Muscle of arm (tissue), 12 donors: ENCODE data around the gene DDX31. TPM values are rescaled to one million over a fixed set of nuclear protein-coding genes. Genes with fewer than 3 reads are reported as not detected.

Experiments used
- DNase-seq: peaks from one replicate; pipeline ENCODE4 v3.0.0-alpha.2; 2013
- polyA plus RNA-seq, 12 donors: library from polyadenylated mRNA; unstranded; fragments of 120-200 nt; gene quantifications; one replicate each; pipeline ENCODE4 v1.2.1, GENCODE V29; 2013; ENCODE audit not compliant: insufficient read length in 12 of 12

DDX31 gene
- polyA plus RNA-seq, 12 donors = 5.4 to 11.5 (median 9.7) TPM; not detected in 1

- DNase-seq = no peak
These were observed 8.2 kb upstream of the DDX31 start for GRCh38 chr9:132677976-132678375.

DNA sequence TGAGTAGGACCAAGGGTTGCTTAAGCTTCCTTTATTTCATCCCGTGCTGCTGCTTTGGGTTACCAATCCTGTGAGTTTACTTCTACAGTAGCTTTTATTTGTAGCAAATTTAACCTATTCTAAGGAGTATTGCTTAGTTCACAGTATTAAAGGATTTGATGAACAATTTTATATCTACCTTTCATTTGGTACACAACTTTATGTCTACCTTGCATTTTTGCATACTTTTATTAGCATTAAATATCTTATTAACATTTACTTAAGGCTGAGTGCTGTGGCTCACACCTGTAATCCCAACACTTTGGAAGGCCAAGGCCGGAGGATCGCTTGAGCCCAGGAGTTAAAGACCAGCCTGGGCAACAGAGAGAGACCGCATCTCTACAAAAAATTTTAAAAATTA, 4.7 kb upstream of the DDX31 start:
- DNase-seq = no peak

GRCh38 chr9:132673355-132673754, 3.6 kb upstream of the DDX31 start:
- DNase-seq = no peak

GRCh38 chr9:132672413-132672690, 2.6 kb upstream of the DDX31 start:
- no peak for DNase-seq

DNA sequence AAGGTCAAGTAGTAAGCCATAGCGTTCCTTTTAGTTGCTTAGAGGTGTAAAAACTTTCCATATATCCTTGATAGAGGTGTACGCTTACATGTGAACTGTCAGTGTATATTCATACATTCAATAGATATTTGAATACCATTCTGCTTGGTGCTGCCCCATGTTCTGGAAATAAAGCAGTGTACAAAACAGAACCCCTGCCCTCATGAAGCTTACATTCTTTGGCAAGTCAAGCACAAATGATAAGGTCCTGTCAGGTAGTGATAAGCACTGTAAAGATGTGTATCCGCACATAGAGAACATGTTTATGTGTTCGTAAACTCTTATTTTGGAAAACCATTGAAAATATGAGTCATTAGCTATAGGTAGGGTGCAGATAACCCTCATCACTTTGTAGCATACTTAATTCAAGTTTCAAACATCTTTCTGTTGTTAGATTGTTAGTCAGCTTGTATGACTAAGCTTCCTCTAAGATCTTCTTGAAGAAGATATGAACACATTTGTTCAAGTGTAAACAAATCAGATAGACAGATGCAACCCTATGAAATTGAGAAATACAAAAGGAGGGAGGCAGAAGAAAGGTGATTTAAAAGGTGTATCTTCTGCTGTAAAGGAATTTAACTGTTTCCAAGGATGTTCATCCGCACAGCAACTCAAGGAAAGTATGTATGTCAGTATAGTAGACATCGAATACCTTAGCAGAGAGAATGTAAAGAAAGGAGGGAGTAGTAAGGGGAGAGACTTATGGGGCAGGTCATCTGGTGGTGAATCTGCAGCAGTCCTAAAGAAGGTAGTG, 2.0 kb upstream of the DDX31 start:
- no peak for DNase-seq

DNA sequence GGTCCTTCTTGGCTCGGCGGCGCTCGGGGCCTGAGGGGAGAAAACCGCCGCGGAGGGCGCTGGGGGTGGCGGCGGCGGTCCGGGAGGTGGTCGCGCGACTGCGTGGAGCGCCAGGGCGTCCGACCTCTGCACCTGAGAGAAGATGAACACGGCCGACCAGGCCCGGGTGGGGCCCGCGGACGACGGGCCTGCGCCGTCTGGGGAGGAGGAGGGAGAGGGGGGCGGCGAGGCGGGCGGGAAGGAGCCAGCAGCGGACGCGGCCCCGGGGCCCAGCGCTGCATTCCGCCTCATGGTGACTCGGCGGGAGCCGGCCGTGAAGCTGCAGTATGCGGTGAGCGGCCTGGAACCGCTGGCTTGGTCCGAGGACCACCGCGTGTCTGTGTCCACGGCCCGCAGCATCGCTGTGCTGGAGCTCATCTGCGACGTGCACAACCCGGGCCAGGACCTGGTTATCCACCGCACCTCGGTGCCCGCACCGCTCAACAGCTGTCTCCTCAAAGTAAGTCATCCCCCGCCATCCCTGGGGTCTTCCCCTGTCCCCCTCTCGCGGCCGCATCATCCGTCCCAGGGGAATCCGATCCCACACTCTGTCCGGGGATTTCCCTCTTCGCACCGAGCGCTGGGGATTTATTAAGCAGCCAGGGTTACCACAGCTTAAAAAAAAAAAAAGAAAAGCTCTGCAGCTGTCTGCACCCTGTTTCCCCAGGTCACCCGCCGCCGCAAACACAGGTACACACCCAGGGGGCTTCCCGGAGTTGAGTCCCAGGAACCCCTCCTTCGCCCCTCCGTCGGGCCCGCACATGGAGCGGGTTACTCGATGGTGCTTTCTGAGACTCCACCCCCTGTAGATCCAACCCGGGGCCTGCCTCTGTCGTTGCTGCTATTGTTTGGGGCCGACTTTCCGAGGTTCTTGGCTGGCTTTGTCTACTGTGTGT, 941 bp upstream of the DDX31 start, which contains the start of gene GTF3C4:
TSS of gene GTF3C4 (plus strand) at position 8 of the 935 bp plus-strand sequence. CDS start at position 143, 135 bp downstream.
- DNase-seq = peak; percentile 15

DNA sequence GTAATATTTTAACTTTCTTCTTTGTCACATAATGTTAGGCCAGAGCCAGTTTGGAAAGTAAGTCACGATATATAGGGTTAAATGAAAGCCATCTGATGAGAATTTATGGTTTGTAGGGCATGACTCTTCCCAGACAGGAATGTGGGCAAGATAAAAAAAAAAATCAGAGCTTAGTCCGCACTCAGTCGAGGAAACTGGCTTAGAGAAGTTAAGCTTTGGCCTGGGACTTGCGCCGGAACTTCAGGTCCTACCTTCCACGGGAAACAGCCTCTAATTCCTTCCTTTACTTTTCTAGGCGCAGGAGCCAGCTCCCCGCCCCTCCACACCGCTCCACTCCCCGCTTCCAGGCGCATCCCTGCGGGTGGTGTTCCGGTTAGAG, 475 bp downstream of the DDX31 start:
- no peak for DNase-seq

DNA sequence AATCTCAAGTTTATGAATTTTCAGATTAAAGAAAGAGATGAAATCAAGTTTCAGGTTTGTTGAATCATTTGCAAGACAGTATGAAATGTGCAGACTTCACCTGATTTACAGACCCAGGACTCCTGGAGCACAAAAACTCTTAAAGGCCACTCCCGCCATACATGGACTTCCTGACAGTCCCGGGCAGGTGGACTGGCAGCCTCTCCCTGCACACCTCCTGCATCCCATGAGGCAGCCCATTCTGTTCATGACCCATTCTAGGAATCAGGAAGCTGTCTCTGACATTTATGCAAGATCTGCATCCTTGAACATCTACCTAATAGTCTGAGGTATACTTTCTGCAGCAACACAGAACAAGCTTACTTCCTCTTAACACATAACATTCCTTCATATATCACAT, 5.9 kb downstream of the DDX31 start:
- DNase-seq = no peak

GRCh38 chr9:132663117-132663516, 6.7 kb downstream of the DDX31 start:
- no peak for DNase-seq

- DNase-seq = no peak
These were observed 7.4 kb downstream of the DDX31 start for GRCh38 chr9:132662152-132662945.

DNA sequence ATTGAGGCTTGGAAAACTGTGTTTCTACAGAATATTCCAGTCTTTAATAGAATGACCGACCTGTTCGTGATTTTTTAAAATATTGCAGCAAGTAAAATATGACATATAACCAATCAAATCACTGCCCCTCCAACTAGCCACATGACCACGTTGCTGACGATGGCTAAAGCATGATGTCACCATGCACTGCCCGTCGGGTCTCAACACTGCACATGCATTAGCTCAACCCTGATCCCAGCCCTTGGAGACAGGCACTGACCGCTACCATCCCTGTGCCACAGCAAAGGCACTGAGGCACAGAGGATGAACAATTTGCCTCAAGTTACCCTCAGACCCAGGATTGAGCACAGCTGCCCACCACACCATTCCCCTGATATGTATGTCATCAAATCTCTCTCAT, 13.5 kb downstream of the DDX31 start:
- no peak for DNase-seq

GRCh38 chr9:132651259-132651658, 18.5 kb downstream of the DDX31 start:
- DNase-seq = no peak

GRCh38 chr9:132648685-132649084, 21.1 kb downstream of the DDX31 start:
- no peak for DNase-seq

DNA sequence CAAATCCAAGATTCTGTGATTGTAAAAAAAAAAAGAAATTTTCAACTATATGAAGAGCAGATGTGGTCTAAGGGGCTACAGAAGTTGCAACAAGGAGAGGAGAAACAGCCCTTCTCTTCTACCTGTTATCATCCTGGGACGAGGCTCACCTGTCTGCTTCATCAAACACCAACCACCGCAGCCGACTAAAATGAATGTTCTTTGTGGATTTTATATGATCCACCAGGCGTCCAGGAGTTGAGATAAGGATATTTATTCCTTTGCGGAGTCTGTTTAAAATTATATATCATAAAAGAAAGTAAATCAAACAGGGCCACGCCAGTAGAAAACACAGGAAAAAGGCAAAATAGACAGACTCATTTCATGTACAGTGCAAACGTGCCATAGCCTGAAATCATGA, 21.5 kb downstream of the DDX31 start:
- DNase-seq = no peak

GRCh38 chr9:132647806-132648205, 22.0 kb downstream of the DDX31 start:
- no peak for DNase-seq

GRCh38 chr9:132647355-132647754, 22.4 kb downstream of the DDX31 start:
- no peak for DNase-seq

GRCh38 chr9:132646726-132647125, 23.1 kb downstream of the DDX31 start:
- no peak for DNase-seq

DNA sequence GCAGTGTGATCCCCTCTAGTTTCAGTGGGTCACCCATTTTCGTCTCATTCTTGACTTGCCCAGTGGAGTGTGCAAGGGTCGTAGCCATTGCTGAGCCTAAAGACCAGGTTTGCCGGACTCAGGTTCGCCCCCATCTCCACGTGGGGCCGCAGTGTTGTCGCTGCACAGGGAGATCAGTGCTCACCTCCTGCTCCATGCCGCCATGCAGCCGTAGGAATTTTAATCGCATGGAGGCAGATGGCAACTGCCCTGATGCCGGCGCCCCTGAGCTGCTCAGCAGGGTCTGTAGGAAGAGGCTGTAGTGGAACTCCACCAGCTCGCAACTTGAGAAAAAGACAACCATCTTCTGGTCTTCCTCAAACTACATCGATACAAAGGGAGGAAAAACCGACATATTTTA, 24.1 kb downstream of the DDX31 start:
- DNase-seq = no peak

DNA sequence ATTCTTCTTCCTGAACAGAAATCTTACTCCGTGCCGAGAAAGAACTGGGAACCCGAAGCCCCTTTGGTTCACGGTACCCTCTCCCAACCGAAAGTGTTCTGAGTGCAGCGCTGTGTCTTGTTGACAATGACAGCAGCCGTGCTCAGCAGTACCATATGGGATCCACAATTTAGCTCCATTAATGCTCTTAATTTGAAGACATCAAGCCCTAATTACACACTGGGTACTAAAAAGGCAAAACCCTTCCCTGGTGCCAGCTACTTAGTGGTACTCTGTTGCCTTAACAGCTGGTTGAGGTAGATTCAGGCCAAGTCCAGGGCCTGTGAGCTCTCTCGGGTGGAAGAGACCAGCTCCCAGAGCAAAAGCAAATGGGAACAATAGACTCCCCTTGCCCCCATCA, 24.5 kb downstream of the DDX31 start:
- DNase-seq = no peak

GRCh38 chr9:132644251-132644650, 25.5 kb downstream of the DDX31 start:
- no peak for DNase-seq

- DNase-seq = no peak
These were observed 28.6 kb downstream of the DDX31 start for GRCh38 chr9:132641216-132641615.

DNA sequence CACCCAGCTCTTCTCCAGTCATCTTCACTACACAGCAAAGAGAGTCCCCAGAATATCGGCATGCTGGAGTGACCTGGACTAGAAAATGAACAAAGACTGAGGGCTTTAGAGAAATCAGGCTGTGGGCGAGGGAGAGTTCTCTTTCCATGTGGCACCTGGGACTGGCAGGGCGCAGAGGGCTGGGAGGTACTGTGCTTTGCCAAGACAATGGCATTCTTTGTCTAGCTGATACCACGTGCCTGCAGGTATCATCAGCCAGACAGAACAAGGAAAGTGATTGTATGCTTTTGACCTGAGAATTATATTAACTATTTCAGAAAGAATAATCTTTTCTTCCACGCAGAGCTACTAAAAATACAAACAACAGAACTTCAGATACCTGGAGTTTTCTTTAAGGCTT, 30.5 kb downstream of the DDX31 start:
- DNase-seq = no peak
